NCI-H1105 (cell line): ENCODE data around the gene CD36.

ENCODE experiments used
- DNase-seq: peaks from one replicate; lab custom pipeline; 2025; lab: John Stamatoyannopoulos, UW

The CD36 gene

GRCh38 chr7:80705130-80705781 is 66.8 kb downstream of the CD36 start:
- DNase-seq, result no peak

- no peak for DNase-seq
These were observed 68.9 kb downstream of the CD36 start for GRCh38 chr7:80707318-80707717.

- no peak for DNase-seq
These were observed 69.7 kb downstream of the CD36 start for GRCh38 chr7:80708123-80708522.

GRCh38 chr7:80711531-80711930 is 73.1 kb downstream of the CD36 start:
- no peak for DNase-seq

- DNase-seq, result no peak
These were observed 80.8 kb downstream of the CD36 start for GRCh38 chr7:80719261-80719660.

GRCh38 chr7:80720146-80720545 is 81.7 kb downstream of the CD36 start:
- no peak for DNase-seq

- no peak for DNase-seq
These were observed 83.6 kb downstream of the CD36 start for GRCh38 chr7:80721883-80722615.

- DNase-seq, result no peak
These were observed 84.3 kb downstream of the CD36 start for GRCh38 chr7:80722616-80723195.

GRCh38 chr7:80724249-80724871 is 85.9 kb downstream of the CD36 start:
- DNase-seq, result no peak

GRCh38 chr7:80725181-80725611 is 86.8 kb downstream of the CD36 start:
- no peak for DNase-seq
